Measurements from ENCODE around the gene PPP2R3A. TPM values are rescaled to one million over a fixed set of nuclear protein-coding genes. Genes with fewer than 3 reads are reported as not detected.

PPP2R3A gene
- total RNA-seq, 3 donors from 2014 or later (not counting 1 experiment from before 2014, with no cell fraction given) = 0.35 to 0.43 (median 0.40) TPM

DNA sequence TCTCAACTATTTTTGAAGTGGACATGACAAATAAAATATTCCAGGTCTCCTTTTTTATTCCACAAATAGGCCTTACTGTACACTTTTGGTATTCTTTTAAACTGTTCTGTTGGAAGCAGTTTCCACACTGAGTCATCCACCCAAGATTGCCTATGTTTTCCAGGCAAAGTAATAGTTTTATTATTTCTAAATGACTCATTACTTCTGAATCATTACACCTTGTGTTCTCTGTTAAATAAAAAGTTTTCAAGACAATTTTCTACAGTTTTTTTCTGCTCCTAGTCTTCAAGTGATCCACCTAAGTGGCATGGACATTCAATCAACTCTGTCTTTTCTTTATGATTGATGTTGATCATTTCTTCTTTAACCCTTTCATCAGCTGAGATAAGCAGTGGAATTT, 26.5 kb downstream of the PPP2R3A start:
- no peak for DNase-seq
- Mint-ChIP-seq H3K27ac (no peak overlapping the region), H3K4me3 (no peak overlapping the region), H3K9me3 (no peaks in the 10 kb centered on the region), H3K27me3 (ENCODE audit: low read depth in 2 of 2) (peaks cover 7 to 8% of the 10 kb centered on the region in 2 donors), H3K4me1 (no peaks in the 10 kb centered on the region), H3K36me3 (no peaks in the 10 kb centered on the region)
- H3K27ac ChIP-seq (ENCODE audit: low read length) = no peak overlapping the region
- H3K9me3 ChIP-seq (ENCODE audit: control insufficient read depth, insufficient read depth, low read length) = no peaks in the 10 kb centered on the region
- intact Hi-C loops (cut with micrococcal nuclease) = no loop called here
- TF ChIP-seq, protein P1, sequence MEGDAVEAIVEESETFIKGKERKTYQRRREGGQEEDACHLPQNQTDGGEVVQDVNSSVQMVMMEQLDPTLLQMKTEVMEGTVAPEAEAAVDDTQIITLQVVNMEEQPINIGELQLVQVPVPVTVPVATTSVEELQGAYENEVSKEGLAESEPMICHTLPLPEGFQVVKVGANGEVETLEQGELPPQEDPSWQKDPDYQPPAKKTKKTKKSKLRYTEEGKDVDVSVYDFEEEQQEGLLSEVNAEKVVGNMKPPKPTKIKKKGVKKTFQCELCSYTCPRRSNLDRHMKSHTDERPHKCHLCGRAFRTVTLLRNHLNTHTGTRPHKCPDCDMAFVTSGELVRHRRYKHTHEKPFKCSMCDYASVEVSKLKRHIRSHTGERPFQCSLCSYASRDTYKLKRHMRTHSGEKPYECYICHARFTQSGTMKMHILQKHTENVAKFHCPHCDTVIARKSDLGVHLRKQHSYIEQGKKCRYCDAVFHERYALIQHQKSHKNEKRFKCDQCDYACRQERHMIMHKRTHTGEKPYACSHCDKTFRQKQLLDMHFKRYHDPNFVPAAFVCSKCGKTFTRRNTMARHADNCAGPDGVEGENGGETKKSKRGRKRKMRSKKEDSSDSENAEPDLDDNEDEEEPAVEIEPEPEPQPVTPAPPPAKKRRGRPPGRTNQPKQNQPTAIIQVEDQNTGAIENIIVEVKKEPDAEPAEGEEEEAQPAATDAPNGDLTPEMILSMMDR (IDR thresholded peaks at IDR 0.05) = no peak
- H3K36me3 ChIP-seq (ENCODE audit: control insufficient read depth, insufficient read depth, low read length) = no peaks in the 10 kb centered on the region
- H3K4me3 ChIP-seq (ENCODE audit: low read length) = no peak overlapping the region
- ATAC-seq = no peak
- H3K27me3 ChIP-seq (ENCODE audit: control insufficient read depth, insufficient read depth, low read length) = no peaks in the 10 kb centered on the region
- H3K4me1 ChIP-seq (ENCODE audit: control insufficient read depth, insufficient read depth, low read length) = no peaks in the 10 kb centered on the region

DNA sequence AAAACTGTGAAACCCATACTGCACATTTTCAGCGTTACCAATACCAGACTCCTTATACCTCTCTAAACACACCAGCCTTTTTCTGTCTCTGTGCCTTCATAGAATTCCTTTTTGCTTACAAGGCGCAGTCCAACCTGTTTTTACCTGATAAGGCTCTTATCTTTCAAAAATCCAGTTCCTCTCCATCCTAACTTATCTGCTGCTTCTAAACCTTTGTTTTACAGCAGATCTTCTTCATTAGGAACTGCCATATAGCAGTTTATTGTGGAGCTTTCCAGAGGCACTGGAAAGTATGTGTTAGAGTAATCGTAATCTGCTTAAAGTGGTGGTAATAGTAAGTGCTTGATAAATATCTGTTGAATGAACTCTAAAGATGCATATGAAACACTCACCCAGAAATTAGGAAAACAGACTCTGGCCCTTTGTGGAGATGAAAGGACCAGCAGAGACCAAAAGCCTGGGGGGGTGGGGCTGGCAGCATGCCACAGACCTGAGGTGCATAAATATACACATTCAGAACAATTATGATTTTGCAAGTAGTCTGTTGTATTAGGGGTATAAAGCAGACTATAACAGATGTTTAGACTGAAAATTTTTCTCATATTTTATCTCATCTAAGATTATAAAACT, 29.3 kb downstream of the PPP2R3A start:
- H3K4me3 ChIP-seq (ENCODE audit: low read length) = no peak overlapping the region
- H3K36me3 ChIP-seq (ENCODE audit: control insufficient read depth, insufficient read depth, low read length) = no peaks in the 10 kb centered on the region
- intact Hi-C loops (cut with micrococcal nuclease) = no loop called here
- DNase-seq = no peak
- Mint-ChIP-seq H3K27ac (no peak overlapping the region), H3K4me3 (no peak overlapping the region), H3K36me3 (no peaks in the 10 kb centered on the region), H3K9me3 (no peaks in the 10 kb centered on the region), H3K4me1 (no peaks in the 10 kb centered on the region), H3K27me3 (ENCODE audit: low read depth in 2 of 2) (peaks cover 10 to 11% of the 10 kb centered on the region in 2 donors)
- H3K4me1 ChIP-seq (ENCODE audit: control insufficient read depth, insufficient read depth, low read length) = no peaks in the 10 kb centered on the region
- ATAC-seq = no peak
- WGBS (ENCODE audit: insufficient coverage) = 96% methylated on average over 3 of the region's 3 CpGs
- TF ChIP-seq, protein P1 (IDR thresholded peaks at IDR 0.05) = no peak
- H3K9me3 ChIP-seq (ENCODE audit: control insufficient read depth, insufficient read depth, low read length) = no peaks in the 10 kb centered on the region
- H3K27ac ChIP-seq (ENCODE audit: low read length) = no peak overlapping the region
- no peaks in the 10 kb centered on the region for H3K27me3 ChIP-seq (ENCODE audit: control insufficient read depth, insufficient read depth, low read length)

DNA sequence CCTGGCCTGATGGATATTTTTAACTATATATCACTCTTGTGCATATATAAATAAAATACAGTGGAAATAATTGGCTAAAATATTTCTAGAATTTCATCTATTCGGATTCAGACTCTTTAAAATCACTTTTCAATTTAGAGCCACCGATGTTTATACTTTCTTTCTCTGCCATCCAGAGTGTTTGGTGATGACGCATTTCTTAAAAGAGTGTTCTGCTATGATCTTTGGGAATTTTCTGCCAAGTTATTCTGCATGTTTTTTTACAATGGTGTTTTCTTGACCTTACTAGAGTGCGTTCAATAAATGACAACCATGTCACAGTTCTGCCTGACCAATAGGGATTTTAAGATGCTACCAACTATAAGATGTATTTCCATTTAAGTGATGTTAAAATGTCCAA, 30.2 kb downstream of the PPP2R3A start:
- Mint-ChIP-seq H3K27ac (no peak overlapping the region), H3K4me3 (no peak overlapping the region), H3K9me3 (no peaks in the 10 kb centered on the region), H3K4me1 (no peaks in the 10 kb centered on the region), H3K36me3 (no peaks in the 10 kb centered on the region), H3K27me3 (ENCODE audit: low read depth in 2 of 2) (peaks cover 18 to 20% of the 10 kb centered on the region in 2 donors)
- Histone ChIP-seq H3K4me3 (ENCODE audit: low read length) (no peak overlapping the region), H3K27me3 (ENCODE audit: control insufficient read depth, insufficient read depth, low read length) (no peaks in the 10 kb centered on the region), H3K9me3 (ENCODE audit: control insufficient read depth, insufficient read depth, low read length) (no peaks in the 10 kb centered on the region), H3K27ac (ENCODE audit: low read length) (no peak overlapping the region), H3K36me3 (ENCODE audit: control insufficient read depth, insufficient read depth, low read length) (no peaks in the 10 kb centered on the region), H3K4me1 (ENCODE audit: control insufficient read depth, insufficient read depth, low read length) (no peaks in the 10 kb centered on the region)
- TF ChIP-seq, protein P1 (IDR thresholded peaks at IDR 0.05) = no peak
- ATAC-seq = no peak
- WGBS (ENCODE audit: insufficient coverage) = 100% methylated on average over 3 of the region's 4 CpGs
- intact Hi-C loops (cut with micrococcal nuclease) = no loop called here
- no peak for DNase-seq
